ENCODE results near the gene PTPRN2. TPM values are rescaled to one million over a fixed set of nuclear protein-coding genes. Genes with fewer than 3 reads are reported as not detected.

Gene PTPRN2
- total and polyA plus RNA-seq, 2 donors (not counting 1 experiment from before 2014, with no cell fraction given), result 0.54 to 1.2 TPM

DNA sequence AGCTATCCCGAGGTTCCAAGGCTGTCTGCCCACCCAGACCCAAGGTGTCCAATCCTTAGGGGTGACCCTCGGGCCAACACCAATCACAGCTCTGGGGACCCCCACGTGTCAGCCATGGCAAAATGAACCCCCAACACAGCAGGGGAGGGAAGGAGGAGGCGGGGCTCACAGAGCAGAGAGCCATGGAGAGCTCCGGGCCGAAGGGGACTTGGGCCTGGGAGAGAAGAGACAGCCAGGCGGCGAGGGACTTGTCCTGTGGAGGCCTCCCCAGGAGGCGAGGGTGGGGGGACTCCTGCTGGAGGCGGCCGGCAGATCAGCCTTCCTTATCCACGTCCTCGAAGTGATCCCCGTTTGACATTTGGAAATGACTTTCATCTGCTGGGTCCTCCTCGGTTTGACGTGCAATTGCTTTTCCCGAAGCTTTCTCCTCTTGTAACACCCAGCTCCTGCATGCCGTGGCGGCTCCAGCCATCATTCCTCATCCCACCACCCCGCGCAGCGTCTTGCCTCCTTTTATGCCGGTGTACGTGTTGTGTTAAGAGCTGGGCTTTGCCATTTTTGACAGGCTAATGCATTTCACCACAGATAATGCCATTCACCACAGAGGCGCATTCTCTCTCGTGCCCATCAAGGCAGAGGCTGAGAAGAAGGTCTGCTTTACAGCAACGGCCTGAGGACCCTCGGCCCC, 913.5 kb downstream of the PTPRN2 start:
- no peak overlapping the region for H3K27ac ChIP-seq (ENCODE audit: insufficient read depth, low read length)
- no peak overlapping the region for H3K4me2 ChIP-seq (ENCODE audit: extremely low read depth, insufficient read depth, low read length)
- DNase-seq (ENCODE audit: low read depth in 2 of 2), result no peak
- H3K79me2 ChIP-seq (ENCODE audit: control insufficient read depth, insufficient read depth, low read length), result no peaks in the 10 kb centered on the region
- H2AFZ ChIP-seq (ENCODE audit: low read length), result no peak overlapping the region
- no peaks in the 10 kb centered on the region for H3K36me3 ChIP-seq (ENCODE audit: control insufficient read depth, insufficient read depth, low read length)
- TF ChIP-seq EZH2 (IDR thresholded peaks at IDR 0.05; ENCODE audit: low read length, missing control alignments), result no peak
- TF ChIP-seq, protein P1, sequence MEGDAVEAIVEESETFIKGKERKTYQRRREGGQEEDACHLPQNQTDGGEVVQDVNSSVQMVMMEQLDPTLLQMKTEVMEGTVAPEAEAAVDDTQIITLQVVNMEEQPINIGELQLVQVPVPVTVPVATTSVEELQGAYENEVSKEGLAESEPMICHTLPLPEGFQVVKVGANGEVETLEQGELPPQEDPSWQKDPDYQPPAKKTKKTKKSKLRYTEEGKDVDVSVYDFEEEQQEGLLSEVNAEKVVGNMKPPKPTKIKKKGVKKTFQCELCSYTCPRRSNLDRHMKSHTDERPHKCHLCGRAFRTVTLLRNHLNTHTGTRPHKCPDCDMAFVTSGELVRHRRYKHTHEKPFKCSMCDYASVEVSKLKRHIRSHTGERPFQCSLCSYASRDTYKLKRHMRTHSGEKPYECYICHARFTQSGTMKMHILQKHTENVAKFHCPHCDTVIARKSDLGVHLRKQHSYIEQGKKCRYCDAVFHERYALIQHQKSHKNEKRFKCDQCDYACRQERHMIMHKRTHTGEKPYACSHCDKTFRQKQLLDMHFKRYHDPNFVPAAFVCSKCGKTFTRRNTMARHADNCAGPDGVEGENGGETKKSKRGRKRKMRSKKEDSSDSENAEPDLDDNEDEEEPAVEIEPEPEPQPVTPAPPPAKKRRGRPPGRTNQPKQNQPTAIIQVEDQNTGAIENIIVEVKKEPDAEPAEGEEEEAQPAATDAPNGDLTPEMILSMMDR (conservative IDR thresholded peaks at IDR 0.05 in 1 of 2, IDR thresholded peaks at IDR 0.05 in 1 of 2; ENCODE audit: low read depth in 1 of 2, low read length in 2 of 2), result no peak
- no peaks in the 10 kb centered on the region for H4K20me1 ChIP-seq (ENCODE audit: control insufficient read depth, extremely low read depth, insufficient read depth, low read length)
- no peaks in the 10 kb centered on the region for H3K27me3 ChIP-seq (ENCODE audit: control insufficient read depth, insufficient read depth, low read length)
- no peaks in the 10 kb centered on the region for H3K4me1 ChIP-seq (ENCODE audit: control insufficient read depth, extremely low read depth, insufficient read depth, low read length)
- H3K9me3 ChIP-seq (ENCODE audit: control insufficient read depth, insufficient read depth, low read depth, low read length), result no peaks in the 10 kb centered on the region
- no peak overlapping the region for H3K9ac ChIP-seq (ENCODE audit: insufficient read depth, low read length)
- H3K4me3 ChIP-seq (replicated peaks in 1 of 4; ENCODE audit: control extremely low read depth in 1 of 4, insufficient read depth in 1 of 4, low read depth in 3 of 4, low read length in 4 of 4), result no peak overlapping the region

DNA sequence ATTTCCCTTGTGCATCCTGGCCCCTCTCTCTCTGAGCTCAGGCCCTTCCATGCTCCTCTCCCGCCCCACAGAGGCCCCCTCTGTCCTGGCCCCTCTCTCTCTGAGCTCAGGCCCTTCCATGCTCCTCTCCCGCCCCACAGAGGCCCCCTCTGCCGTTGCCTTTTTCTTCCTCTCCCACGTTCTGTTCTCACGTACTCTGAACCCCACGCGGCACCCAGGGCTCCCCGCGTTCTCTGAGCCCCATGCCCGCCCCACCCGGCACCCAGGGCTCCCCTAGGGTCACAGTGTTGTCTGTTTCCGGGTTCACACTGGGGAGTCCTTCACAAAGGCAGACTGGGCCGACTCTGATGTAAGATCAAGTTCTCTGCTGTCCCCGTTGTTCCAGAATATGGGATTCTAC, 914.0 kb downstream of the PTPRN2 start:
- Histone ChIP-seq H3K9me3 (ENCODE audit: control insufficient read depth, insufficient read depth, low read depth, low read length) (no peaks in the 10 kb centered on the region), H4K20me1 (ENCODE audit: control insufficient read depth, extremely low read depth, insufficient read depth, low read length) (no peaks in the 10 kb centered on the region), H3K4me1 (ENCODE audit: control insufficient read depth, extremely low read depth, insufficient read depth, low read length) (no peaks in the 10 kb centered on the region), H3K79me2 (ENCODE audit: control insufficient read depth, insufficient read depth, low read length) (no peaks in the 10 kb centered on the region), H2AFZ (ENCODE audit: low read length) (no peak overlapping the region), H3K9ac (ENCODE audit: insufficient read depth, low read length) (no peak overlapping the region), H3K36me3 (ENCODE audit: control insufficient read depth, insufficient read depth, low read length) (no peaks in the 10 kb centered on the region), H3K27me3 (ENCODE audit: control insufficient read depth, insufficient read depth, low read length) (no peaks in the 10 kb centered on the region), H3K4me2 (ENCODE audit: extremely low read depth, insufficient read depth, low read length) (no peak overlapping the region), H3K27ac (ENCODE audit: insufficient read depth, low read length) (no peak overlapping the region), H3K4me3 (replicated peaks in 1 of 4; ENCODE audit: control extremely low read depth in 1 of 4, insufficient read depth in 1 of 4, low read depth in 3 of 4, low read length in 4 of 4) (no peak overlapping the region)
- TF ChIP-seq, protein P1 (conservative IDR thresholded peaks at IDR 0.05 in 1 of 2, IDR thresholded peaks at IDR 0.05 in 1 of 2; ENCODE audit: low read depth in 1 of 2, low read length in 2 of 2), result no peak
- TF ChIP-seq EZH2 (IDR thresholded peaks at IDR 0.05; ENCODE audit: low read length, missing control alignments), result no peak
- DNase-seq (ENCODE audit: low read depth in 2 of 2), result no peak

DNA sequence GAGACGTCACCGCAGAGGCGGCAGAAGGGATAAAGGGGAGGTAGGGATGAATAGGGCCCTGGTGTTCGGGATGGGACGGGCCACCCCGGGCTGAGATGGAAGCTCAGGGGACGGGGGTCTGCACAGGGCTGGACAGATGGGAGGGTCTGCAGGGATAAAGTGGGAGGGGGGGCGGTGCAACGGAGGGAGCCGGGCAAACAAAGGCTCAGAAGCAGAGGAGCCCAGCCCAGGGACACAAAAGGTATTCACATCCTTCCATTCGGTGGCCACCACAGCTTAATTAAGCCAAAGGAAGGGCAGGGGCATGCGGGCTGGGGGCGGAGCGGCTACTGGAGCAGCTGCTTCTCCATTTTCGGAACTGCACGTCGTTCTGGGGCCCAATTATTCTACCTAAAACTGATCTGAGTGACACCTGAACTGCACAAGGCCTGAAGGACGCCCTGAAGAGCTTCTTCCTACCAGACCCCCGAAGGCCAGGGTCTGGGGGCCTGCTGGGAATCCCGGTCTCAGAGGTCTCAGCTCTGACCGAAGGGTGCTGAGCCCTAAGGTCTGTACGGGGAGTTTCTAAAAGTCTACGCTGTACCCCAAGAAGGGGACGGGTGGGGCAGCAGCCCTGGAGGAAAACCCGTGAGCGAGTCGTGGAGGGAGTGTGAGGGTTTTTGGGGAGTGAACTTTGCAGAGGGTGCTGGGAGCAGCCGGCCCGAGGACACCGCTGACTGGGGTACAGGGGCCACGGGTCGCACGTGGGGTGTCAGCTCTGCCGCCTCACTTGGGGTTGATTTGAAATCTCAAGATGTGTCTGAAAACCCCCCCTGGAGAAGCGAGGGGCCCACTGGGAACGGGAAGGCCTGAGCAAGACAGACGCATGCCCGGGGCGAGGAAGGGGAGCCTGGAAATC, 916.0 kb downstream of the PTPRN2 start:
- H2AFZ ChIP-seq (ENCODE audit: low read length), result no peak overlapping the region
- no peaks in the 10 kb centered on the region for H3K27me3 ChIP-seq (ENCODE audit: control insufficient read depth, insufficient read depth, low read length)
- H4K20me1 ChIP-seq (ENCODE audit: control insufficient read depth, extremely low read depth, insufficient read depth, low read length), result no peaks in the 10 kb centered on the region
- no peaks in the 10 kb centered on the region for H3K9me3 ChIP-seq (ENCODE audit: control insufficient read depth, insufficient read depth, low read depth, low read length)
- DNase-seq (ENCODE audit: low read depth in 2 of 2), result no peak
- H3K27ac ChIP-seq (ENCODE audit: insufficient read depth, low read length), result no peak overlapping the region
- no peak for TF ChIP-seq EZH2 (IDR thresholded peaks at IDR 0.05; ENCODE audit: low read length, missing control alignments)
- TF ChIP-seq, protein P1 (conservative IDR thresholded peaks at IDR 0.05 in 1 of 2, IDR thresholded peaks at IDR 0.05 in 1 of 2; ENCODE audit: low read depth in 1 of 2, low read length in 2 of 2), result no peak
- H3K36me3 ChIP-seq (ENCODE audit: control insufficient read depth, insufficient read depth, low read length), result no peaks in the 10 kb centered on the region
- no peak overlapping the region for H3K9ac ChIP-seq (ENCODE audit: insufficient read depth, low read length)
- H3K4me1 ChIP-seq (ENCODE audit: control insufficient read depth, extremely low read depth, insufficient read depth, low read length), result no peaks in the 10 kb centered on the region
- no peak overlapping the region for H3K4me2 ChIP-seq (ENCODE audit: extremely low read depth, insufficient read depth, low read length)
- no peaks in the 10 kb centered on the region for H3K79me2 ChIP-seq (ENCODE audit: control insufficient read depth, insufficient read depth, low read length)
- H3K4me3 ChIP-seq (replicated peaks in 1 of 4; ENCODE audit: control extremely low read depth in 1 of 4, insufficient read depth in 1 of 4, low read depth in 3 of 4, low read length in 4 of 4), result no peak overlapping the region

Data from fibroblast of lung (primary cell).